Breast epithelium (tissue), 4 donors: ENCODE measurements around the gene POFUT1. TPM values are rescaled to one million over a fixed set of nuclear protein-coding genes. Genes with fewer than 3 reads are reported as not detected.
"Not testable (repeated sequence)": the region's sequence is repeated elsewhere in the genome, so short reads cannot be mapped to it uniquely, and the experiment has no call there.

ENCODE experiments used
- DNase-seq, 2 donors: peaks; one replicate each; pipeline ENCODE4 v3.0.0-alpha.2; 2019; ENCODE audit warnings: low spot score in 2 of 2
- H3K27ac ChIP-seq, 2 donors: fragments of 200-600 bp; sonication (generic) in 1 of 2; one replicate each; pipeline ENCODE4 v1.5.1; 2016 to 2019; ENCODE audit warnings: mild to moderate bottlenecking in 1 of 2
- H3K27me3 ChIP-seq, 2 donors: fragments of 200-600 bp; sonication (generic) in 1 of 2; one replicate each; pipeline versions ENCODE4 v1.5.1 to v1.6.0; 2017 to 2019; ENCODE audit warnings: control low read depth in 1 of 2, mild to moderate bottlenecking in 1 of 2
- H3K36me3 ChIP-seq: fragments of 200-600 bp; one replicate; pipeline ENCODE4 v1.5.1; 2019
- H3K4me1 ChIP-seq, 2 donors: fragments of 200-600 bp; sonication (generic); one replicate each; pipeline ENCODE4 v1.5.1; 2016 to 2019; ENCODE audit warnings: control low read depth in 1 of 2
- H3K4me3 ChIP-seq, 3 donors: fragments of 200-600 bp; sonication (generic); 1 replicate in 2 of 3; 2 replicates in 1 of 3; pipeline ENCODE4 v1.5.1; 2016 to 2019; ENCODE audit warnings: mild to moderate bottlenecking in 3 of 3, moderate library complexity in 2 of 3
- H3K9me3 ChIP-seq, 2 donors: fragments of 200-600 bp; sonication (generic) in 1 of 2; one replicate each; pipeline ENCODE4 v1.5.1; 2016 to 2019; ENCODE audit warnings: control low read depth in 1 of 2
- POLR2A ChIP-seq: fragments of 450-650 bp; IDR thresholded peaks from one replicate; pipeline ENCODE4 v1.6.1; 2016; ENCODE audit warnings: antibody characterized with exemption, mild to moderate bottlenecking, moderate library complexity
- POLR2AphosphoS5 ChIP-seq, 3 donors: sonication (generic); formaldehyde crosslinking; IDR thresholded peaks; one replicate each; pipeline ENCODE4 v1.6.1; 2017; ENCODE audit warnings: antibody characterized with exemption in 3 of 3
- intact Hi-C: fragments of 100-400 bp; cut with DNase I; formaldehyde crosslinking; loops from one replicate; pipeline ENCODE4 v1.15.1; 2023; ENCODE audit warnings: low total_unique reads
- total RNA-seq, 3 donors: library from RNA; depleted of rRNA; stranded (reverse); fragments of >200 nt; gene quantifications; one replicate each; pipeline ENCODE4 v1.1.0, GENCODE V29; 2016
- TF ChIP-seq, protein P1 (sequence below), 3 donors: fragments of 450-650 bp; IDR thresholded peaks; one replicate each; pipeline ENCODE4 v1.5.1; 2016 to 2017; ENCODE audit warnings: antibody characterized with exemption in 3 of 3, mild to moderate bottlenecking in 3 of 3, moderate library complexity in 3 of 3

The POFUT1 gene
- total RNA-seq, 3 donors from 2014 or later = 29.5 to 38.7 (median 34.2) TPM

- DNase-seq = no peak
- TF ChIP-seq, protein P1, sequence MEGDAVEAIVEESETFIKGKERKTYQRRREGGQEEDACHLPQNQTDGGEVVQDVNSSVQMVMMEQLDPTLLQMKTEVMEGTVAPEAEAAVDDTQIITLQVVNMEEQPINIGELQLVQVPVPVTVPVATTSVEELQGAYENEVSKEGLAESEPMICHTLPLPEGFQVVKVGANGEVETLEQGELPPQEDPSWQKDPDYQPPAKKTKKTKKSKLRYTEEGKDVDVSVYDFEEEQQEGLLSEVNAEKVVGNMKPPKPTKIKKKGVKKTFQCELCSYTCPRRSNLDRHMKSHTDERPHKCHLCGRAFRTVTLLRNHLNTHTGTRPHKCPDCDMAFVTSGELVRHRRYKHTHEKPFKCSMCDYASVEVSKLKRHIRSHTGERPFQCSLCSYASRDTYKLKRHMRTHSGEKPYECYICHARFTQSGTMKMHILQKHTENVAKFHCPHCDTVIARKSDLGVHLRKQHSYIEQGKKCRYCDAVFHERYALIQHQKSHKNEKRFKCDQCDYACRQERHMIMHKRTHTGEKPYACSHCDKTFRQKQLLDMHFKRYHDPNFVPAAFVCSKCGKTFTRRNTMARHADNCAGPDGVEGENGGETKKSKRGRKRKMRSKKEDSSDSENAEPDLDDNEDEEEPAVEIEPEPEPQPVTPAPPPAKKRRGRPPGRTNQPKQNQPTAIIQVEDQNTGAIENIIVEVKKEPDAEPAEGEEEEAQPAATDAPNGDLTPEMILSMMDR (IDR thresholded peaks at IDR 0.05) = no peak
- no peak for TF ChIP-seq POLR2AphosphoS5 (IDR thresholded peaks at IDR 0.05)
- no peak for TF ChIP-seq POLR2A
- peaks cover 5 to 10% of the 10 kb centered on the region in 2 donors for H3K4me1 ChIP-seq
- intact Hi-C loops = no loop called here
- no peaks in the 10 kb centered on the region for H3K27me3 ChIP-seq
- no peaks in the 10 kb centered on the region for H3K36me3 ChIP-seq
- H3K4me3 ChIP-seq = no peak overlapping the region
- no peak overlapping the region for H3K27ac ChIP-seq
- no peaks in the 10 kb centered on the region for H3K9me3 ChIP-seq
These were observed 15.0 kb upstream of the POFUT1 start for GRCh38 chr20:32192698-32193097.

DNA sequence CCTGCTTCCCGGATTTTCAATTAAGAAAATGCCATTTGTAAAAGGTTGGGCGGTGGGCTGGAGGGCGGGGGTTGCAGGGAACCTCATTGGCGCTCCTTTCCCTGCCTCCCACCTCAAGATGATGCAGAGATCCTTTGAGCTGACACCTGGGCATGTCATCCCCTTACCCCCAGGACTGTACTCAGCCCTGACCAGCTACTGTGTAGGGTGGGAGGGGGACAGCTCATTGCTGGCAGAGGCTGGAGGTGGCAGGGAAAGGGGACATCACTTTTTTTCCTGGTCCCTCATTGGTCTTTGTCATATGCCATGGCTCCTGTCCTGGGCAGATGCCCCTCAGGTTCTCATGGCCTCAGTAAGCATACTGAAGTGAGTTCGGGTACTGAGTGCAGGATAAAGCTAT is 14.3 kb upstream of the POFUT1 start:
- H3K4me3 ChIP-seq, H3K9me3 ChIP-seq, intact Hi-C loops, H3K27me3 ChIP-seq, DNase-seq, H3K36me3 ChIP-seq: not testable (repeated sequence)
- Histone ChIP-seq H3K27ac (peak overlapping the region in 1 of 2 donors; percentile 26), H3K4me1 (peaks cover 5 to 10% of the 10 kb centered on the region in 2 donors)

- peak overlapping the region; percentile 36 to 57 for H3K27ac ChIP-seq
- no peaks in the 10 kb centered on the region for H3K36me3 ChIP-seq
- intact Hi-C loops = no loop called here
- no peaks in the 10 kb centered on the region for H3K9me3 ChIP-seq
- no peak for DNase-seq
- H3K4me3 ChIP-seq = no peak overlapping the region
- H3K4me1 ChIP-seq = peaks cover 5 to 6% of the 10 kb centered on the region in 2 donors
- H3K27me3 ChIP-seq = no peaks in the 10 kb centered on the region
- TF ChIP-seq POLR2A (no peak), POLR2AphosphoS5 (IDR thresholded peaks at IDR 0.05) (no peak)
- TF ChIP-seq, protein P1 (IDR thresholded peaks at IDR 0.05) = no peak
These were observed 13.7 kb upstream of the POFUT1 start for GRCh38 chr20:32193996-32194395.

DNA sequence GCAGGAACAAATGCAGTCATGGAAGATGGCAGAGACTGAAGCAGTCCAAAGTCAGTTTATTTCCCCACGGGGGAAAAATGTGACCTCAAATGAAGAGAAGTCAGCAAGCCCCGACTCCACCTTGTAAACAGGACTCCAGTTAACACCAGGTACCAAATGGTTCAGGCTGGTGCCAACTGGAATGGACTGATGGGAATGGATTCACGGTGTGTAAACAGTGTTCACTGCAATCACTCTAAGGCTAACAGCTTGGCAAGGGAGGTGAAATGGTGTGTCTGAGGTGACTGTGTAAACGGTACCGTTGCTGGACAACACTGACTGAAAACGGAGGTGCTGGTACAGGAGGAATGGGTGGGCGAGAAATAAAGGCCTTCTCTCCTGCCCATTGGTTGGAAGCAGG is 12.1 kb upstream of the POFUT1 start:
- Histone ChIP-seq H3K36me3 (no peaks in the 10 kb centered on the region), H3K27me3 (no peaks in the 10 kb centered on the region), H3K4me1 (no peaks in the 10 kb centered on the region), H3K4me3 (no peak overlapping the region), H3K27ac (peak overlapping the region; percentile 54 to 77), H3K9me3 (no peaks in the 10 kb centered on the region)
- intact Hi-C loops = no loop called here
- no peak for DNase-seq
- TF ChIP-seq POLR2A (no peak), POLR2AphosphoS5 (IDR thresholded peaks at IDR 0.05) (no peak)
- TF ChIP-seq, protein P1 (IDR thresholded peaks at IDR 0.05) = no peak

DNA sequence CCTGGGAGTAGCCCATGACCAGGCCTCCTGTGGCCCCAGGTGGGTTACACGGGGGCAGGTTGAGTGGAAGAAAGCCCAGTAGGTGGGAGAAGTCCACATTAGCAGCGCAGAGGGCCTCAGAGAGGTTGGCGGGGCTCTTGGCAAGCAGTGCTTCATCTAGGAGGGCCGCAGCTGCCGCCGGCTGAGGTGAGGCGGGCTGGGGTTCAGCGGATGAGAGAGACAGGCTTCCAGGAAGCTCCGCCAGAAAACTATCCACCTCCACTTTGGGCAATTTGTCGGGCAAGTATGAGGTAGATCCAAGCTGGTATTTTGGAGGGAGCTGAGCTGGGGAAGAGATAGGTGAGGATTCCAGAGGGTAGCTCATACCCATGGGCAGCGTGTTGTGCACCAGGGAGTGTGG is 11.1 kb upstream of the POFUT1 start:
- DNase-seq, H3K4me3 ChIP-seq, H3K36me3 ChIP-seq, H3K4me1 ChIP-seq, H3K27me3 ChIP-seq, H3K9me3 ChIP-seq, intact Hi-C loops: not testable (repeated sequence)
- H3K27ac ChIP-seq = peak overlapping the region in 1 of 2 donors; percentile 54

- H3K36me3 ChIP-seq, H3K4me3 ChIP-seq, H3K4me1 ChIP-seq, H3K9me3 ChIP-seq, H3K27ac ChIP-seq, DNase-seq, H3K27me3 ChIP-seq, intact Hi-C loops: not testable (repeated sequence)
These were observed 10.5 kb upstream of the POFUT1 start for GRCh38 chr20:32197136-32197535.

GRCh38 chr20:32199006-32199405 is 8.7 kb upstream of the POFUT1 start:
- no peaks in the 10 kb centered on the region for H3K36me3 ChIP-seq
- TF ChIP-seq POLR2A = no peak
- TF ChIP-seq POLR2AphosphoS5 (IDR thresholded peaks at IDR 0.05) = no peak
- TF ChIP-seq, protein P1 (IDR thresholded peaks at IDR 0.05) = no peak
- H3K27me3 ChIP-seq = no peaks in the 10 kb centered on the region
- DNase-seq = no peak
- no peak overlapping the region for H3K4me3 ChIP-seq
- H3K4me1 ChIP-seq = peaks cover 0 to 16% of the 10 kb centered on the region in 2 donors
- no peaks in the 10 kb centered on the region for H3K9me3 ChIP-seq
- H3K27ac ChIP-seq = no peak overlapping the region
- intact Hi-C loops = no loop called here
